Cardiac atrium fibroblast (primary cell): ENCODE measurements around the gene AGPAT2. TPM values are rescaled to one million over a fixed set of nuclear protein-coding genes. Genes with fewer than 3 reads are reported as not detected.

ENCODE experiments used
- total RNA-seq: library from RNA; depleted of rRNA; stranded (reverse); fragments of >200 nt; gene quantifications from 2 replicates; pipeline ENCODE4 v1.2.3, GENCODE V29; 2015

The AGPAT2 gene
- total RNA-seq, result 76.0 and 90.6 TPM in 2 replicates

DNA sequence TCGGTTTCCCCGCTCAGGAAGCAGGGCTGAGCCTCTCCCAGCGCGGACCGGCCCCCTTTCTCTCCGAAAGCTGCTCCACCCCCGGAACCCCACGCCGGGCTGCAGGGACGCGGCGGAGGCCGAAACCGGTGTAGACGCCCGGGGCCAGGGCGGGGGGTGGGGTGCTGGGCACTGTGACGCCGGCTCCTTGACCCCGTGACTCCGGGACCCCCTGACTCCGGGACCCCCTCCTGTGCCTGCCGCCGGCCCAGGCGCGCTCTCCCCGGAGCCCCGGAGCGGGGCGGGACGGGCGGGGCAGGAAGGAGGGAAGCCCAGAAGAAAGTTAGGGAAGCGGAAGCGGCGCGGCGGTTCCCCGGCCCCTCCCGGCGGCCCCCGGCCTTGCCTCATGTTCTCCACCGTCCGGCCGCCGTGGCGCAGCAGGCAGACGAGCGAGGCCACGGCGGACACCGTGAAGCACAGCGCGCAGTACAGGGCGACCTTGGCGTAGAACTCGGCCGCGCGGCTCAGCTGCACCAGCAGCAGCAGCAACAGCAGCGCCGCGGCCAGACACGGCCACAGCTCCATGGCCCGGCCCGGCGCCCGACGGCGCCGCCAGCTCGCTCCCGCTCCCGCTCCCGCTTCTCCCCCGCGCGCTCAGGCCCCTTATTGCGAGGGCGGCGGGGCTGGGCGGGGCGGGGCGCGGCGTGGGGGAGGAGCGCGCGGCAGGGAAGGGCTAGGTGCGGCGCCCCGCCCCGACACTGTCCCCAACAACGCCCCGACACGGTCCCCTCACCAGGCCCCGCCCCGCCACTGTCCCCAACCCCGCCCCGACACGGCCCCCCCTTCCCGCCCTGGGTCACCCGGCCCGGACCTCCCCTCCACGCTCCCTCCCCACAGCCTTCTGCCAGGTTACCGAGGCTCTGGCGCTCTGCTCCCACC lies at the start of gene AGPAT2:
Gene AGPAT2, minus strand, starts transcription at position 664 of the 918 bp plus-strand sequence. Its CDS starts 100 bp downstream, at position 564.

DNA sequence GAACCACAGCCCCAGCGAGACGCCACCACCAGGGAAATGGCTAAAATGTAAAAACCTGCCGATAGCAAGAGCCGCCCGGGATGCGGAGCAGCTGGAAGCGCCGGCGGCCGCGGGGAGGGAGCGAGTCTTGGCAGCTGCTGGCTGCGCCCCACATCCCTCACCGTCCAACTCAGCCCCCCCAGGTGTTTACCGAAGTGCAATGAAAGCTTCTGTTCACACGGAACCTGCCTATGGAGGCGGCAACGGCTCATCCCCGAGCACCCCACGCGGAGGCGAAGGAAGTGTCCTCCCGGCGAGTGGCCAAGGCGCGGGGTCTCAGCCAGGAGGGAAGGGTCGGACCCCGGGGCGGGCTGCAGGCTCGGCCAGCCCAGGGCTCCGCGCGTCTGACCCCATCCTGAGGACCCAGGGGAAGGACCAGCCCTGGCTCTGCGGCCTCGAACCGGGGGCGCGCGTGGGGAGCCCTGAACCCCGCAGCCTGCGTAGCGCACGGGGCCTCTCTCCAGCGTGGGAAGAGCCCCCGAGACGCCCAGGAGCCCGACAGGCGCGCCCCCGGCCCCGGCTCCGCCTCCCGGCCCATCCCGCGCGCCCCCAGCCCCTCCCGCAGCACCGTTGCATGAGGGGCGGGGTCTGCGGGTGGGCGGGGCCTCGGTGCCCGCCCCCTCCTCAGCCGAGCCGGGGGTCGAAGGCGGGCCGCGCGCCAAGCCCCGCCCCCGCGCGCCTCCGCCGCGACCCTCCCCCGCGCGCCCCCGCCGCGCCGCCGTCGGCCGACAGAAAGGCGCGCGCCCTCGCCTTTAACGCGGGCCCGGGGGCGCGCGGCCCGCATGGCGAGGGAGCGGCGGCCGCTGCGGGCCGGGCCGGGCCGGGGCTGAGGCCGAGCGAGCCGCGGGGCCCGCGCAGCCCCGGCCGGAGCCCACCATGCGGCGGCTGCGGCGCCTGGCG lies 24.8 kb upstream of the AGPAT2 start, which contains the start of gene DIPK1B:
Gene DIPK1B, plus strand, starts transcription at position 822 of the 939 bp plus-strand sequence. Its CDS starts 94 bp downstream, at position 916.

DNA sequence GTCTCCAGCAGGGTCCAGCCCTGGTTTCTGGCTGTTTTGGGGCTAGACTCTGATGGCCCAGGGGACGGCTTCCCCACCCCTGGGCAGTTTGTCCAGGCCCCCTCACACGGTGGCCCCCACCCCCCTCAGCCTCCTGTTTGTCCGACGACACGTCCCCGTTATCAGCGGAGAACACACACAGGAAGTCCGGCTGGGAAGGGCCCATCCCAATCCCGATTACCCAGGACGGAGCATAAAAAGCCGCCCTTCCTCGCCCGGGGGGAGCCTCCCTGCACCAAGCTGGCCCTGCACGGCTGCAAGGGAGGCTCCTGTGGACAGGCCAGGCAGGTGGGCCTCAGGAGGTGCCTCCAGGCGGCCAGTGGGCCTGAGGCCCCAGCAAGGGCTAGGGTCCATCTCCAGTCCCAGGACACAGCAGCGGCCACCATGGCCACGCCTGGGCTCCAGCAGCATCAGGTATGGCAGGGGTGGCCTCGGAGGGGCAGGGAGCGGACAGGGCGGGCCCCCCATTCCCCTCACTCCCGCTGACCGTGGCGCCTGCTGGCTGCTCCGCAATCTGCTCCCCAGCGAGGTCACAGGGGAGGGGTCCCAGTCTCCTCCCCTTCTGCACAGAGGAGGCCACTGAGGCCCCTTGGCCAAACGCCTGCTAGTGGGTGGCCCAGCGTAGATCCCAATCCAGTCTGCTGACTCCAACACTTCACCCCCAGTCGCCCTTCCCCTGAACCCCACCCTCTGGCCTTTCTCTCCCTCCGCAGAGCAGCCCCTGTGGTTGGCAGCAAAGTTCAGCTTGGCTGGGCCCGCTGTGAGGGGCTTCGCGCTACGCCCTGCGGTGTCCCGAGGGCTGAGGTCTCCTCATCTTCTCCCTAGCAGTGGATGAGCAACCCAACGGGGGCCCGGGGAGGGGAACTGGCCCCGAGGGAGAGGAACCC lies 24.3 kb downstream of the AGPAT2 start, which contains the start of gene EGFL7:
Gene EGFL7, plus strand, starts transcription at position 261 of the 926 bp plus-strand sequence. CDS start 5,367 bp downstream, outside the sequence.

Other genes starting within 250 kb of the AGPAT2 start
- gene INPP5E, start 247.6 kb downstream of the AGPAT2 start, total RNA-seq, result 6.0 and 8.7 TPM in 2 replicates
- gene SEC16A, start 204.4 kb downstream of the AGPAT2 start, total RNA-seq, result 45.7 and 65.4 TPM in 2 replicates
- gene NOTCH1, start 141.4 kb downstream of the AGPAT2 start, total RNA-seq, result 20.9 and 30.1 TPM in 2 replicates
- 189 and 232 TPM in 2 replicates for gene EGFL7, start 24.5 kb downstream of the AGPAT2 start, total RNA-seq
- gene DIPK1B, start 25.1 kb upstream of the AGPAT2 start, total RNA-seq, result 20.1 and 25.1 TPM in 2 replicates
- not detected in 2 replicates for gene LCN10, start 55.5 kb upstream of the AGPAT2 start, total RNA-seq
- not detected in 2 replicates for gene LCN6, start 61.1 kb upstream of the AGPAT2 start, total RNA-seq
- not detected in 2 replicates for gene LCN8, start 70.8 kb upstream of the AGPAT2 start, total RNA-seq
- gene LCN15, start 77.1 kb upstream of the AGPAT2 start, total RNA-seq, result not detected in 2 replicates
- 104 and 151 TPM in 2 replicates for gene TMEM141, start 103.9 kb upstream of the AGPAT2 start, total RNA-seq
- gene CCDC183, start 108.9 kb upstream of the AGPAT2 start, total RNA-seq, result 0.18 and 1.6 TPM in 2 replicates
- gene RABL6, start 120.5 kb upstream of the AGPAT2 start, total RNA-seq, result 68.2 and 77.4 TPM in 2 replicates
- gene AJM1, start 155.0 kb upstream of the AGPAT2 start, total RNA-seq, result 1.5 and 2.7 TPM in 2 replicates
- gene PHPT1, start 162.0 kb upstream of the AGPAT2 start, total RNA-seq, result 118 and 128 TPM in 2 replicates
- gene MAMDC4, start 164.9 kb upstream of the AGPAT2 start, total RNA-seq, result 3.2 and 3.6 TPM in 2 replicates
- gene EDF1, start 178.9 kb upstream of the AGPAT2 start, total RNA-seq, result 376 and 413 TPM in 2 replicates
- 3.4 and 6.6 TPM in 2 replicates for gene TRAF2, start 199.1 kb upstream of the AGPAT2 start, total RNA-seq